Measurements from ENCODE around the gene RACK1.
"Not testable (repeated sequence)": the region's sequence is repeated elsewhere in the genome, so short reads cannot be mapped to it uniquely, and the experiment has no call there.

RACK1 gene

GRCh38 chr5:181271081-181271480 lies 27.4 kb upstream of the RACK1 start:
- Histone ChIP-seq H3K36me3 (ENCODE audit: insufficient read depth, low read depth, low read length) (no peaks in the 10 kb centered on the region), H3K4me3 (ENCODE audit: low read length) (no peak overlapping the region), H3K27ac (ENCODE audit: low read length) (no peak overlapping the region), H3K4me1 (ENCODE audit: insufficient read depth, low read length) (no peaks in the 10 kb centered on the region), H3K9ac (ENCODE audit: low read depth, low read length) (no peak overlapping the region), H3K27me3 (ENCODE audit: insufficient read depth, low read length) (no peaks in the 10 kb centered on the region), H3K9me3 (ENCODE audit: insufficient read depth, low read depth, low read length) (no peaks in the 10 kb centered on the region)

- not testable (repeated sequence) for H3K27ac ChIP-seq (ENCODE audit: low read length); H3K9me3 ChIP-seq (ENCODE audit: insufficient read depth, low read depth, low read length); H3K4me3 ChIP-seq (ENCODE audit: low read length); H3K36me3 ChIP-seq (ENCODE audit: insufficient read depth, low read depth, low read length); H3K4me1 ChIP-seq (ENCODE audit: insufficient read depth, low read length); H3K27me3 ChIP-seq (ENCODE audit: insufficient read depth, low read length); H3K9ac ChIP-seq (ENCODE audit: low read depth, low read length)
Observed at GRCh38 chr5:181267907-181268306, 24.2 kb upstream of the RACK1 start.

- not testable (repeated sequence) for H3K4me3 ChIP-seq (ENCODE audit: low read length); H3K36me3 ChIP-seq (ENCODE audit: insufficient read depth, low read depth, low read length); H3K4me1 ChIP-seq (ENCODE audit: insufficient read depth, low read length); H3K9me3 ChIP-seq (ENCODE audit: insufficient read depth, low read depth, low read length); H3K27ac ChIP-seq (ENCODE audit: low read length); H3K27me3 ChIP-seq (ENCODE audit: insufficient read depth, low read length); H3K9ac ChIP-seq (ENCODE audit: low read depth, low read length)
Observed at GRCh38 chr5:181267291-181267904, 23.7 kb upstream of the RACK1 start.

- Histone ChIP-seq H3K36me3 (ENCODE audit: insufficient read depth, low read depth, low read length) (peaks cover 8% of the 10 kb centered on the region; the same call in 1 of the 2 replicates), H3K4me1 (ENCODE audit: insufficient read depth, low read length) (no peaks in the 10 kb centered on the region), H3K27ac (ENCODE audit: low read length) (no peak overlapping the region), H3K9ac (ENCODE audit: low read depth, low read length) (no peak overlapping the region; the same call in 1 of the 2 replicates), H3K9me3 (ENCODE audit: insufficient read depth, low read depth, low read length) (no peaks in the 10 kb centered on the region), H3K27me3 (ENCODE audit: insufficient read depth, low read length) (no peaks in the 10 kb centered on the region), H3K4me3 (ENCODE audit: low read length) (no peak overlapping the region)
Observed at GRCh38 chr5:181265092-181265671, 21.5 kb upstream of the RACK1 start.

- peaks cover 8% of the 10 kb centered on the region; the same call in 1 of the 2 replicates for H3K36me3 ChIP-seq (ENCODE audit: insufficient read depth, low read depth, low read length)
- H3K27me3 ChIP-seq (ENCODE audit: insufficient read depth, low read length): no peaks in the 10 kb centered on the region
- no peak overlapping the region for H3K27ac ChIP-seq (ENCODE audit: low read length)
- H3K4me3 ChIP-seq (ENCODE audit: low read length): no peak overlapping the region
- no peaks in the 10 kb centered on the region for H3K9me3 ChIP-seq (ENCODE audit: insufficient read depth, low read depth, low read length)
- peaks cover 9% of the 10 kb centered on the region for H3K4me1 ChIP-seq (ENCODE audit: insufficient read depth, low read length)
- no peak overlapping the region for H3K9ac ChIP-seq (ENCODE audit: low read depth, low read length)
Observed at GRCh38 chr5:181263633-181264032, 19.9 kb upstream of the RACK1 start.

- no peaks in the 10 kb centered on the region for H3K9me3 ChIP-seq (ENCODE audit: insufficient read depth, low read depth, low read length)
- peaks cover 17% of the 10 kb centered on the region; the same call in 1 of the 2 replicates for H3K36me3 ChIP-seq (ENCODE audit: insufficient read depth, low read depth, low read length)
- H3K27me3 ChIP-seq (ENCODE audit: insufficient read depth, low read length): no peaks in the 10 kb centered on the region
- peak overlapping the region; percentile 96 for H3K9ac ChIP-seq (ENCODE audit: low read depth, low read length)
- peak overlapping the region; percentile 91 for H3K4me3 ChIP-seq (ENCODE audit: low read length)
- peak overlapping the region; percentile 94 for H3K27ac ChIP-seq (ENCODE audit: low read length)
- H3K4me1 ChIP-seq (ENCODE audit: insufficient read depth, low read length): peaks cover 9% of the 10 kb centered on the region
Observed at GRCh38 chr5:181261320-181262049, 17.8 kb upstream of the RACK1 start.

GRCh38 chr5:181260720-181261319 lies 17.1 kb upstream of the RACK1 start, which contains the start of gene TRIM52:
Gene TRIM52 (minus strand): TSS chr5:181261143. CDS start chr5:181260813, 330 bp downstream.
- Histone ChIP-seq H3K9me3 (ENCODE audit: insufficient read depth, low read depth, low read length) (no peaks in the 10 kb centered on the region), H3K27me3 (ENCODE audit: insufficient read depth, low read length) (no peaks in the 10 kb centered on the region), H3K4me3 (ENCODE audit: low read length) (peak within 1 kb of the TSS; percentile 91), H3K9ac (ENCODE audit: low read depth, low read length) (peak within 1 kb of the TSS; percentile 96), H3K4me1 (ENCODE audit: insufficient read depth, low read length) (peaks cover 9% of the 10 kb centered on the region), H3K27ac (ENCODE audit: low read length) (peak within 1 kb of the TSS; percentile 94), H3K36me3 (ENCODE audit: insufficient read depth, low read depth, low read length) (peaks cover 21% of the 10 kb centered on the region)

GRCh38 chr5:181259974-181260719 lies 16.4 kb upstream of the RACK1 start:
- H3K9ac ChIP-seq (ENCODE audit: low read depth, low read length): peak overlapping the region; percentile 96
- H3K27ac ChIP-seq (ENCODE audit: low read length): peak overlapping the region; percentile 7
- H3K36me3 ChIP-seq (ENCODE audit: insufficient read depth, low read depth, low read length): peaks cover 28% of the 10 kb centered on the region
- peak overlapping the region; percentile 91 for H3K4me3 ChIP-seq (ENCODE audit: low read length)
- no peaks in the 10 kb centered on the region for H3K27me3 ChIP-seq (ENCODE audit: insufficient read depth, low read length)
- H3K9me3 ChIP-seq (ENCODE audit: insufficient read depth, low read depth, low read length): no peaks in the 10 kb centered on the region
- peaks cover 9% of the 10 kb centered on the region for H3K4me1 ChIP-seq (ENCODE audit: insufficient read depth, low read length)

GRCh38 chr5:181259283-181259682 lies 15.6 kb upstream of the RACK1 start:
- H3K27ac ChIP-seq (ENCODE audit: low read length): no peak overlapping the region
- peak overlapping the region; percentile 91 for H3K4me3 ChIP-seq (ENCODE audit: low read length)
- H3K9me3 ChIP-seq (ENCODE audit: insufficient read depth, low read depth, low read length): no peaks in the 10 kb centered on the region
- peak overlapping the region; percentile 96; the same call in 1 of the 2 replicates for H3K9ac ChIP-seq (ENCODE audit: low read depth, low read length)
- H3K27me3 ChIP-seq (ENCODE audit: insufficient read depth, low read length): no peaks in the 10 kb centered on the region
- H3K4me1 ChIP-seq (ENCODE audit: insufficient read depth, low read length): peaks cover 9% of the 10 kb centered on the region
- H3K36me3 ChIP-seq (ENCODE audit: insufficient read depth, low read depth, low read length): peaks cover 36% of the 10 kb centered on the region

- no peak overlapping the region for H3K27ac ChIP-seq (ENCODE audit: low read length)
- H3K4me1 ChIP-seq (ENCODE audit: insufficient read depth, low read length): peaks cover 9% of the 10 kb centered on the region
- H3K36me3 ChIP-seq (ENCODE audit: insufficient read depth, low read depth, low read length): peaks cover 34% of the 10 kb centered on the region
- H3K9me3 ChIP-seq (ENCODE audit: insufficient read depth, low read depth, low read length): no peaks in the 10 kb centered on the region
- H3K9ac ChIP-seq (ENCODE audit: low read depth, low read length): no peak overlapping the region
- peak overlapping the region; percentile 91; the same call in 1 of the 2 replicates for H3K4me3 ChIP-seq (ENCODE audit: low read length)
- H3K27me3 ChIP-seq (ENCODE audit: insufficient read depth, low read length): no peaks in the 10 kb centered on the region
Observed at GRCh38 chr5:181258576-181258975, 14.9 kb upstream of the RACK1 start.
